Activated CD4-positive, alpha-beta T cell treated with anti-CD3 and anti-CD28 coated beads for 24 hours (primary cell): Measurements from ENCODE around the gene MDH1.
"Not testable (repeated sequence)": the region's sequence is repeated elsewhere in the genome, so short reads cannot be mapped to it uniquely, and the experiment has no call there.

Source experiments
- DNase-seq, 2 donors: peaks; one replicate each; pipeline ENCODE4 v3.0.0-alpha.2; 2020; ENCODE audit warnings: low read depth in 2 of 2

Gene MDH1

DNA sequence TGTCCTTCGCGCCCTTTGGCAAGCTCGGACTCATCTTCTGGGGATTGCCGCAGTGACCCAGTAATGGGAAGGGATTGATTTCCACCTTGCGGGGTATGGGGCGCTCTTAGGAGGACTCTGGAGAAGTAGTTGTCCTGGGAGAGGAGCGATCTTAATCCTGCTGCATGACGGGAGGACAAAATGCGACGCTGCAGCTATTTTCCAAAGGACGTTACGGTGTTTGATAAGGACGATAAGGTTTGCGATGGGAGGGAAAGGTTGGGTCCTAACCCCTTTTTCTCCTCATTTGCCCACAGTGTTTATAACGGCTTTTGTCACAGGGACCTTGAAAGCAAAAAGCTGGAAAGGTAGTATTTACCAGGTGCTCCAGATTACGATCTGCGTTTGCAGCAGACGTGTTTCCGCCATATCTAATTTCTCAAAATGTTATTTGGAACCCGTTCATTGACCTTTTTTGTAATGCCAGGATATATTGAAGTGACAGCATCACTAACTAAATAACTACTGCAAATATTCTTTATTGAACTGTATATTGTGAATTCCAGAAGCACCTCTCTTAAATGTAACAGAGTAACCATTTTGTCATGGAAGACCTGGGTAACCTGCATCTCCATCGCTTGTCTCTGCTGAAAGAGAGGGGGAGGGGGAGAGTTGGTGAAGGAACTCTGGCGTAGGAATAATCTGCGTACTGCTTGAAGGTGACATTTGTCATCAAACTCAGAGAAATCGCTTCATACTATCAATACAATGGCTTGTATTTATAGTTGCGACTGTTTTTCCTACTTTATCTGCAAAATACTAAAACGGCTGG, 590 bp downstream of the MDH1 start:
- no peak for DNase-seq

DNA sequence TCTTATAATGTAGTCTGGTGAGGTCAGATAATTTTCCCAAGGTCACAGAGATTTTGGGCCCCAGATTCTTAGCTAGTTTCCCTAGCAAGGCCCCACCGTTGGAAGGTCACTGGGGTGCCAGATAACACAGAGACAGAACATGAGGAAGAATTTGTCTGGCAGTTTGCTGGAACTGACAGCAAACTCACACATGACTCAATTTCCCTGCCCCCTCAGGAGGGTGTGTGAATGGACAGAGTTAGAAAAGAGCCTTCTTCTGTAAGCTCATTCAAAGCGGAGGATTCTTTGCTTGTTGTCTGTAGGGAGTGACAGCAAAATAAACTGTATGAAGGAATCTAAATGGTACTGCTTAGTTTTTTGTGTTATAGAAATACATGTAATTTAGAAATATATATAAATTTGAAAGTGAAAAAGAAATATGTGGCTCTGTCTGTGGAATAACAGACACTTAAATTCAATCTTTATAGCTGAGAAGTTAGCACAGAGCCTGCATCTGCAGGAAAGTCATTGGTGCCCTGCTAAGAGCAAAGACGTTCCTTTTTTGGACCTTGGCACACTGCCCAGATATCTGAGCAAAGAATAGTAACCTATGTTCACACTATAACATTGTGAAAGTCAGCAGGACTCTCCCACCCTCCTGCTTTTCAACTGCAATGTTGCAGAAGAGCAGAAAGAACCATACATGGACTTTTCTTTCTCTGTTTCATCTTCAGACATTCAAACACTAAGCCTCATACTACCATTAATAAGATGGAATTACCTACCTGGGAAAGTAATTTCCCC, 2.1 kb downstream of the MDH1 start:
- DNase-seq = no peak

DNA sequence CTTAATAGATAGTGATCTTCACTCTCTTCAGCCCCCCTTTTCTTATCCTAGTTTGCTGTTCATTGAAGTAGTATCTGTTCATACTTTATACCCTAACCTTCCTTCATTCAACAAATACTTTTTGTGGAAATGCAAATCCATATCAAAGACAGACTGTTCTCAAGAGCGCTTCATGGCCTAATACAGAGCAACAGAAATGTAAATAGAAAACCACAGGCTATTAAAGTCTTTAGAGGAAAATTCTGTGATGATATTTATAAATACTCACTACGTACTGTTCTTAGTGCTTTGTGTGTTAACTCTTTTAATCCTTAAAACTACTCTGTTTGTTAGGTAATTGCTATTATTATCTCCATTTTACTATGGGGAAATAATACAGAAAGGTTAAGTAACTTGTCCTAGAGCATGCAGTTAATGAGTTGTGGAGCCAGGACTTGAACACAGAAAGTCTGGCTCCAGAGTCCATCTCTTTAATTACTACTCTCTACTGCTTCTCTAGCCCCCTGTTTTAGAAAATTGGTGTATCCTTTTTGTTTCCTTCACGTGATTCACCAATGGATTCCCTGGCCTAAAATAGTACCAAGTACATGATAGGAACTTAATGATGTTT, 2.9 kb downstream of the MDH1 start:
- DNase-seq = no peak

DNA sequence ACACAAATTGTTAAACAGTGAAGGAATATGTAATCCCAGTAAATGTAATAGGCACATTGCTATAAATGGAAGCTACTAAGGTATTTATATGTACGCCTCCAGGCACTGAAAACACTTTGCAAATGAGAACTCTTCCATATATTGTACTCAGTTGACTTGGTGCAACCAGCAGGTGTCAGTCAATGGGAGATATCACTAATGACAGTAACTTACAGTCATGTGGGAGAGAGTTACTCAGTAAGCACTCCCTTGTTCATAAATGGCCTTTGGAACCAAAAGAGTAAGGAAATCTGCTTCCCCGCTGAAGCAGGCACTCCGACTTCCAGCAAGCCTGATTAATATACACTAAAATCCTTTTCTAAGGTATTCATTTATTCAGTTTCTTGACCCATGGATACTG, 5.9 kb downstream of the MDH1 start:
- DNase-seq = no peak

DNA sequence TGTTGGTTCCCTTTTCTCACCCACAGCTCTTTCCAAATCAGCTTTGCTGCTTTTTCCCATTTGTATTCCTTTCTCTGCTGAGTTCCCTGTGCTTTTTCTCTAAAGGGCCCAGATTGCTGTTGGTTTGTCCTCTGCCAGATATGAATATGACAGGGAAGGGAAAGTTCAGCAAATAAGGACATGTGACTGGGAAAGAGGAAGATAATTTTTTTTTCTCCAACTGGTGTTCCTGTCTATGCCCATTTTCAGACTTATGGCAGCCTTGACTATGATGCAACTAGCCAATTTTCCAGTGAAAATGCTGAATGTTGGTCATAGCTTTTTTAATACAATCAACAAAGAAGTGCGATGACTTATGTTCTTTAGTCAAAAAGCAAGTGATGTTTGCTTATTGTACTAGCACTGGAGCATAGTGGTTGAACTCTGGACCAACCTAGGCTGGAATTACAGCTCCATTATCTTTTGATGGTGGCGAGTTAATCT, 7.7 kb downstream of the MDH1 start:
- no peak for DNase-seq

DNA sequence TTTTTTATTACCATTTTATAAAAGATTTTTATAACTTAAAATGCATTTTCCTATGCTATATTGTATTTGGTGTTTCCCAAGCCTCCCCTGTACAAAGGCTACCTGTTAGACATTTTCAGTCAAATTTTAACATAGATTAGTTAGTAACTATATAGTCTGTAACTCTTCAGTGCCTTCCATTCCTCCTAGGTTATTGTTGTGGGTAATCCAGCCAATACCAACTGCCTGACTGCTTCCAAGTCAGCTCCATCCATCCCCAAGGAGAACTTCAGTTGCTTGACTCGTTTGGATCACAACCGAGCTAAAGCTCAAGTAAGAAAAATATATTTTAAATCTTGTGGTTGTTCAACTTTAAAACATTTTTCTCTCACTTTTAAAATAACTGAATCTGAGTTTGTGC, 10.2 kb downstream of the MDH1 start:
- no peak for DNase-seq

DNA sequence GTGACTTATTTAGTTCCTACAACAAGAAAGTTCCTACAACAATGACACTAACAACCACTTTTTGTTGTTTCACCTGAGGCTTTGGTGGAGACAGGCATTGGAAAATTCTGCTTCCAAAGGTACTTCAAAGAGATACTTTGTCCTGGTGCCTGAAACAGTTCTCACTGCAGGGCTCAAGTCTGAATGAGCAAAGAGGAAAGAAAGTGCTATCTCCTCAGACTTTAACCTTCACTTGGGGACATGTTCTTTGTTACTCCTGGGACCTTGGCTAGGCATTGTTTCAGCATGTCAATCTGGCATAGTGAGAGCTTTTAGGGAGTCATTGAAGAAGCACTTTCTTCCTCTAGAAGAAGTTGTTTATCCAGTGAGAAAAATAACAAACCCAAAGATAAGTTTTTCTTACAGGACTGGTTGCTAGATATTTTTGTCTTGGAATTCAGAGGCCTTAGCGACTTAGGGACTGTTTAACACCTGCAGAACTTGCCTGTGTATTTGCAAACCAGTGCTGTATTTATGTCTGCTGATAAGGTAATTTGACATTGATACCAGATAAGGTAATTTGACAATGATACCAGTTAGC, 12.2 kb downstream of the MDH1 start:
- no peak for DNase-seq

DNA sequence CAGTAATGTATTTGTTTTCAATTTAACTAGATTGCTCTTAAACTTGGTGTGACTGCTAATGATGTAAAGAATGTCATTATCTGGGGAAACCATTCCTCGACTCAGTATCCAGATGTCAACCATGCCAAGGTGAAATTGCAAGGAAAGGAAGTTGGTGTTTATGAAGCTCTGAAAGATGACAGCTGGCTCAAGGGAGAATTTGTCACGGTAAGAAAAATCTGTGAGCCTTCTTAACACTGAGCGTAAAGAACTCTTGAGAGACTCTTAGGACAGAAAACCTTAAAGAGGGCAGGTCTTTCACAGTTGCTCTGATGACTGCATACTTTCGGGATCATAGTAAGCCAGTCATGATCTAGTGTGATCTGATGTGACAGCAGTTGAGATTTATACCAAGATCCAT, 15.9 kb downstream of the MDH1 start:
- no peak for DNase-seq

DNA sequence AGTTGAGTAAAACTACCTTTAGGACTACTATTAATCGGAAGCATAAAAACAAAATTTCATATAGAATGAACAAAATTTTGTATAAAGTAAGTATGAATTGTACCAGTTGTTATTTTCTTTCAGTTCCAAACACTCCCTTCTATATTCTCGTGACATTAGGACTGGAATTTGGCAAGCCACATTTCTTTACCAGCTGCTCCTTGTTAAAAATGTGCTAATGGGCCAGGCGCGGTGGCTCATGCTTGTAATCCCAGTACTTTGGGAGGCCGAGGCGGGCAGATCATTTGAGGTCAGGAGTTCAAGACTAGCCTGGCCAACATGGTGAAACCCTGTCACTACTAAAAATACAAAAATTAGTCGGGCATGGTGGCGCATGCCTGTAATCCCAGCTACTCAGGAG, 20.1 kb downstream of the MDH1 start:
- DNase-seq = not testable (repeated sequence)

DNA sequence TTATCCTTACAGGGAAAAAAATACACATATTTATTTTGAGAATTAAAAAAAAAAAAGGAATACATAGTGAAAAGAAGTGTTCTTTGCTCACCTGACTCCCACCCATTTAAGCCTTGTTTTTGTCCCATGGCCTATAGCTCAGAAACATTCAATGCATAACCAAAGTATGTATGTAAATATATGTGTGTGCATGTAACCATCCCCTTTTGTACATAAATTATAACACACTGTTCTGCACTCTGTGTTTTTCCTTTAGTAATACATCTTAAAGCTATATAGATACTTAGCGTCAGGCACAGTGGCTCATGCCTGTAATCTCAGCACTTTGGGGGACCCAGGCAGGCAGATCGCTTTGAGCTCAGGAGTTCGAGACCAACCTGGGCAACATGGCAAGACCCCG, 21.8 kb downstream of the MDH1 start:
- DNase-seq = no peak

DNA sequence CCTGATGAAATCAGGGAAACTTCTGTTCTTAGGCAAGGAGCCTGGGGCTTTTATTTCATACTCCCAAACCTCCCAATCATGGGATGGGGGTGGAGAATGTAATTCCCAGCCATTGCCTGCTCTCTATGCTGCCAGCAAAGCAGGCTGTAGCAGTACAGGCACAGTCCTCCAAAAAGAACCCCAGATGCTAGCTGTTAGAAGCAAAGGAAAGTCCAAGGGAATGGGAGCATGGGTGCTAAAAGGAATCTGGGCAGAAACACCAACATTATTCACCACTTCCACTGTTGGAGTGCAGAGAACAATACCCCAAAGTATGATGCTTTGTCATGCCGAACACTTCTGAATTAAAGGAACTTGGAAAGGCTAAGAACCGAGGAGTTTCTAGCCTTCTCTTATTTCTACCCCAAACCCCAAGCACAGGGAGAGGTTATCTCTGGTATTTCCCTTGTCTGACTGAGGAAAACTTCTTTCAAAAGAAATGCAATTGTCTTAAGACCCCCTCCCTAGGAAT, 24.7 kb downstream of the MDH1 start:
- DNase-seq = no peak

DNA sequence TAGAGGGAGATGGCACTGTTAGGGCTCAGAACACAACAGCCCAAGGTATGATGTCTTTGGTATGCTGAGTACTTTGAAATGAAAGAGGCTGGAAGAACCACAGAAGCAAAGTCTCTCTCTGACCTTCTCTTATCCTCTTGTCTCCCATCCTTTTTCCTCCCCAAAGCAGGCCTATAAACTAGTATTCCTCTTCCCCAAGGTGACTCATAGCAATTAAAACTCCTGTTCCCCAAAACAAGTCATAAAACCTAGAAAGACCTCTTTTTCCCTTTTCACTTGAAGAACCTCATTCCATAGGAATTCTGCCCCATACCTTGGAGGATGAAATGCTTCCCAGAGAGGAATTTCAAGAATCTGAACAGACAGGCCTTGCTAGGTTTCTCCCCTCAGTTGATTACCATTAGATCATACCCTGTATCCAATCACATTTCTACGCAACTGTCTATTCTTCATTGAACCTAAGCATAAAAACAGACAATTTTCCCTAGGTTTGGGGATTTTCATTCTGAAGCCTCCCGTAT, 25.7 kb downstream of the MDH1 start:
- DNase-seq = no peak

DNA sequence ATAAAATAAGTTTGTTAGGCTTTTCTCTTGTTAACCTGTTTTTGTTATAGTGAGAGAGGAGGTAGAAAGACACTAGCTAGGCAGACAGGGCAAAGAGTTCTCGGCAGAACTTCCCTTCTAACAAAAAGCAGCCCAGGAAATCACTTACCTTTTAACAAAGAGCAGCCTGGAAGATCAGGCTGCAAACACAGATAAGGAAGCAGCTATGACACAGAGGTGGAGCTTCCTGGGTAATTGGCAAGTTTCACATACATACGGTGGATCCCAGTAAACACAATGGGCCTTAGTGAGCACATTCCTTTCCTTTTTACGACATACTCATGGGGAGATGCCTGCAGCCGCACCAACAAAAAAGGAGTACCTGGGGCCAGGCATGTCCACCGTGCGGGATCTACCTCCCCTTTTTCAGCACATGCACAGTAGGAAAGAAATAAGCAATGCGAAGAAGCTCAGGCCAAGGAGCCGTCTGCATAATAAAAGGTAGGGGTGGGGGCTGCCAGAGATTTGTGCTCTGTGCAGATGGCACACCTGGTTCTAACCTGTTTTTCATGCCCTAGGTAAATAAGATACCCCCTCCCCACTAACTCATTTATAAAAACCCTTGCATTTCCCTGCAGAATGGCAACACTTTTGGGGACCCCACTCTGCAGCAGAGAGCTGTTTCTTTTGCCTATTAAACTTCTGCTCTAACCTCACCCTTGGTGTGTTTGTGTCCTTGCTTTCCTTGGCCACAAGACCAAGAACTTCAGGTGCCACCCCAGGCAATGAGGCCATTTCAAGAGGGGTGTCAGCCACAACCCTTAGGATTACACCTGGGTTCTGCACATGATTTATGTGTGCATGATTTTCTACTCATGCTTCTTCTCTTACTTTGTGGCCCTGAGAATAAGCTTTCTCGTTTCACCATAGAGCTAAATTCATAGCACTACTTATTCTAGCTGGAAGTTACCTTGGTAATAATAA, 26.5 kb downstream of the MDH1 start:
- DNase-seq = no peak

DNA sequence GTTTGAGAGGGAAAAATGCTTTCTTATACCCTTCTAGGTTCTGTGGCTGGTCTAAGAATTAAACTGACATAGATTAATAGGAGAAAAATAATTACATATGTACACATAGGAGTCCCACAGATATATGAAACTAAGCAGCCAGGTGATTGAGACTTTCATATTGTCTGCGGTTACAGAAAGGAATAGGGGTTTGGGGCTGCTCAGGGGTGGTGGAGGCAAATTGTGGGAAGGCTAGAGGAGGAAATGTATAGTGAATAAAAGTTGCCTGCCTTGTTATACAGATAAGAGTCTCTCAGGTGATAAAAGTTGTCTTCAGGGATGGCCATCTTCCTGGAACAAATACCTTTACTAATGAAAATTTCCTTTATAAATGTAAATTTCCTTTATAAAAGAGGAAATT, 28.6 kb downstream of the MDH1 start:
- no peak for DNase-seq

DNA sequence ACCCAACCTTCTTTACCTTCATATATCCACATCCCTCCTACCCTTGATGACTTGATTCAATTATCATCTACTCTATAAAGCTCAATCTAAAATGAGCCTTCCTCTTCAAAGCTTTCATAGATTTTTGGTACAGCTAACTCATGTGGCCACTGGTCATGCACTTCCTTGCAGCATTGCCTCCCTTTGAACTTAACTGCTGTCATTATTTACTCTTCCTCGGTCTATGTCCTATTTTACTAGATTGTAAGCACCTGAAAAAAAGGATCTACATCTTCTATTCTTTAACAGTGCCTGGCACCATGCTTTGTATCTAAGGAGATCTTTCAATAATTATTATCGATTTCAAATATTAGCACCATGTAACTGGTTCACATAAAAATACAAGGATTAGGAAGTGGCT, 30.6 kb downstream of the MDH1 start:
- no peak for DNase-seq

DNA sequence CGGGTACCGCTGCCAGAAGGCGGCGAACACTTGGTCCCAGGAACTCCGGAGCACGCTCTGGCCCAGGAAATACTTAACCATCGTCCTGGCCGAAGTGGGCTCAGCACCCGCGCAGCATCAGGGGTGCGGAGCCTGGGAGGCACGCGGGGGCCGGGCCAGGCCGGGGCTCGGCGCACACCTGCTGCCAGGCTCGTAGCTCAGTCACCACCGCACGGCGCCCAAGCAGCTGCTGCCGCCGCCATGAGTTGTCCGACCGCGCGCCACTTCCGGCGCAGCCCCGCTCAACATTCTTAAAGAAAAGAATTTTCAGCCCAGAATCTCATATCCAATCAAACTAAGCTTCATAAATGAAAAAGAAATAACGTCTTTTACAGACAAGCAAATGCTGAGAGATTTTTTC, 34.0 kb downstream of the MDH1 start:
- DNase-seq = no peak

DNA sequence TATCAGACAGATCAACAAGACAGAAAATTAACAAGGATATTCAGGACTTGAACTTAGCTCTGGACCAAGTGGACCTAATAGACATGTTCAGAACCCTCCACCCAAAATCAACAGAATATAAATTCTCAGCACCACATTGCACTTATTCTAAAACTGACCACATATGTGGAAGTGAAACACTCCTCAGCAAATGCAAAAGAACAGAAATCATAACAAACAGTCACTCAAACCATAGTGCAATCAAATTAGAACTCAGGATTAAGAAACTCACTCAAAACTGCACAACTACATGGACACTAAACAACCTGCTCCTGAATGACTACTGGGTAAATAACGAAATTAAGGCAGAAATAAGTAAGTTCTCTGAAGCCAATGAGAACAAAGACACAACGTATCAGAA, 35.0 kb downstream of the MDH1 start:
- not testable (repeated sequence) for DNase-seq

DNA sequence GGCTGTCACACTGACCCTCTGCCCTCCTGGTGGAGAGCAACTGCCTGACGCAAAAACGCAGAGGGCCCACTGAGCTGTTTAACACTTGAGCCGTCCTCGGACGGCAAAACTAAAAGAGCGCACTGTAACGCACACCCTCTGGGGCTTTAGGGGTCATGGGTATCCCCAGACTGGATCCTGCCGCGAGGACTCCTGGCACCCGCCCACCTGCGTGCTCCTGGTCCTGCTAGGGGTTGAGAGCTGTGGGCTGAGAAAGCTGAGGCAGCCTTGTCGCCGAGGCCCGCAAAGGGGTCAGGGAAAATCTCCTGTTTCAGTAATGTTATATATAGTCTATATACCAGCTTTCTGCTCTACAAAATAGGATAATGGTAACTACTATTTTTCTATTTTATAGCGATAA, 39.1 kb downstream of the MDH1 start:
- DNase-seq = no peak

DNA sequence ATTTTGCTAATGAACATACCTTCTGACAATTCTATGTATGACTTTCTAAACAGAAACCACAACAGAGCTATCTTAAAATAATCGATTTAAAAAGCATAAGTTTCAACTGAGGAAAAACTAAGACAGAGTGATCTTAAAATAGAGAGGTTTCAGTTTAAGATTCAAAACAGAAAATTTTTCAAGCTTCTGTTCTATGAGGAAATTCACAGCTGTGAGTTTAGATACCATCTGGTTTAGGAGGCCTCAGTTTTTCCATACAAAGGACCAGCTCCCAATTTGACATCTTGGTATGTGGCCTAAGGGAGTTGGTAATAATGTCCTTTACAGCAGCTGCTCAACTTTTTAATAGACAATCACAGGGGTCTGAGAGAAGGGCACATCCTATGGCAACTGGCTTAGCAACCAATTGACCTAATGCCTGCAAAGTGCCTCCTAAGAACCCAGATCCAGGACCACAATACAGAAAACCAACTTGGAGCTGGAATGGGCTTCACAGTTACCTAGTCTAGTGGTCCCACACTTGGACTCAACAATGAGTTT, 39.7 kb downstream of the MDH1 start:
- DNase-seq = no peak

DNA sequence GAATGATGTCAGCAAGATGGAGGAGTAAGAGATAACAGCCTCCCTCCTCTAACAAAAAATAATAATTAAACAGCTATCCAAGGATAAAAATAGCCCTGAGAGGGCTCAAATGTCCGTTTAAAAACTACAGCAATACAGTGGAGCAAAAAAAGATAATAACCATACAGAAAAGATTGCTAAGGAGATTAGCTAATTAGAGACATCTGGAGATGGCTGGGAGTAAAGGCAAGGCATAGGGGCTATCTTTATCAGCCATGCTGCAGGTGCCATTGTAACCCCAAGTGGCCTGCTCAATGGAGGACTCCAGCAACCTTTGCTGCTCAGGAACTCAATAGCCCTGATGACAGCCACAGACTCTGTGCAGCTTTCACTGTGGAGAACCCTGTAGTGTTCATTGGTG, 42.7 kb downstream of the MDH1 start:
- DNase-seq = no peak
